ENCODE results near the gene STK17B. TPM values are rescaled to one million over a fixed set of nuclear protein-coding genes. Genes with fewer than 3 reads are reported as not detected.
A peak's percentile ranks its signal among the peaks of the same experiment; 100 is the strongest.

The STK17B gene
- total and polyA plus RNA-seq, 10 of the 15 experiments (the other 5 are each of a cell fraction or from before 2014, with no cell fraction given), result 21.2 to 108 (median 53.7) TPM

DNA sequence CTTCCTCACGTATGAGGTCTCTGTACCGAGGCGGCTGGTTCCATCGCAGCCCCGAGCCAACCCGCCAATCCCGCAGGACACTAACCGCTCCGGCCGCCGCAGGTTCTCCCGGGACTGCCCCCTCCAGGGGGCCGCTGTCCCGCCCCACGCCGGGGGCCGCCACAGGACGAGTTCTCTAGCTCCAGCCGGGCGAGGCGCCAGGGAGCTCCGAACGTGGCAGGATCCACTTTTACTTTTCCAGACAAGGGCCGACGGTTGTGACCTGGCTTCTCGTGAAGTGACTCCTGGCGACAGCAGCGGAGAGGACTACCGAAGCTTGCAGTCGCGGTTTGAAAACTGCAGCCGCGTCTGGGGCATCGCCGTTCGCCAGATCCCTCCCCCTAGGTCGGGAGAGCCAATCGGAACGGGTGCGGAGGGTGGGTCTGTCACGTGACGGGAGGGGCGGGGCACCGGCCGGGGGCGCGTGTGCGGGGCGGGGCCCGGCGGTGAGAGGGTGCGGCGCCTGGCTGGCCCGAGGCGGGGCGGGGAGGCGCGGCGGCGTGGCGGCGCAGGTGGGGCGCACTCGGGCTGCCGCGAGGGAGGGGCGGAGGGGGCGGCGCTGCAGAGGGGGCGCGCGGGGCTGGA is at the start of gene STK17B (continued):
- TF ChIP-seq, protein P1, sequence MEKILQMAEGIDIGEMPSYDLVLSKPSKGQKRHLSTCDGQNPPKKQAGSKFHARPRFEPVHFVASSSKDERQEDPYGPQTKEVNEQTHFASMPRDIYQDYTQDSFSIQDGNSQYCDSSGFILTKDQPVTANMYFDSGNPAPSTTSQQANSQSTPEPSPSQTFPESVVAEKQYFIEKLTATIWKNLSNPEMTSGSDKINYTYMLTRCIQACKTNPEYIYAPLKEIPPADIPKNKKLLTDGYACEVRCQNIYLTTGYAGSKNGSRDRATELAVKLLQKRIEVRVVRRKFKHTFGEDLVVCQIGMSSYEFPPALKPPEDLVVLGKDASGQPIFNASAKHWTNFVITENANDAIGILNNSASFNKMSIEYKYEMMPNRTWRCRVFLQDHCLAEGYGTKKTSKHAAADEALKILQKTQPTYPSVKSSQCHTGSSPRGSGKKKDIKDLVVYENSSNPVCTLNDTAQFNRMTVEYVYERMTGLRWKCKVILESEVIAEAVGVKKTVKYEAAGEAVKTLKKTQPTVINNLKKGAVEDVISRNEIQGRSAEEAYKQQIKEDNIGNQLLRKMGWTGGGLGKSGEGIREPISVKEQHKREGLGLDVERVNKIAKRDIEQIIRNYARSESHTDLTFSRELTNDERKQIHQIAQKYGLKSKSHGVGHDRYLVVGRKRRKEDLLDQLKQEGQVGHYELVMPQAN (conservative IDR thresholded peaks at IDR 0.05), result peak; percentile 56
- TF ChIP-seq CBX5 (IDR thresholded peaks at IDR 0.05; ENCODE audit: low read depth) (peak; percentile 13; the same call in 1 of the 2 replicates), ATF7 (IDR thresholded peaks at IDR 0.05; ENCODE audit: low read depth) (no peak), CBX3 (IDR thresholded peaks at IDR 0.05; ENCODE audit: borderline replicate concordance, low read depth) (no peak), YY1 (IDR thresholded peaks at IDR 0.05; ENCODE audit: low read depth, low read length) (no peak), MYB (IDR thresholded peaks at IDR 0.05; ENCODE audit: borderline replicate concordance, low read depth, low read length) (no peak), GATAD2B (conservative IDR thresholded peaks at IDR 0.05; ENCODE audit: low read depth) (no peak; the same call in 1 of the 2 replicates), JUNB (IDR thresholded peaks at IDR 0.05) (no peak), PAX8 (IDR thresholded peaks at IDR 0.05) (no peak), ETV6 (conservative IDR thresholded peaks at IDR 0.05 in 1 of 2, IDR thresholded peaks at IDR 0.05 in 1 of 2; ENCODE audit: borderline replicate concordance in 1 of 2, low read depth in 1 of 2) (no peak), FOXK2 (IDR thresholded peaks at IDR 0.05) (no peak), YBX1 (IDR thresholded peaks at IDR 0.05) (no peak), IRF4 (IDR thresholded peaks at IDR 0.05; ENCODE audit: low read depth, low read length) (0 out of 2 replicates have a peak, but pooled peaks have one; percentile 7), ZNF217 (IDR thresholded peaks at IDR 0.05) (no peak), CBFB (IDR thresholded peaks at IDR 0.05; ENCODE audit: low read depth) (peak; percentile 95), RCOR1 (conservative IDR thresholded peaks at IDR 0.05; ENCODE audit: low read depth, low read length) (no peak), POLR2AphosphoS5 (IDR thresholded peaks at IDR 0.05; ENCODE audit: low read length) (peak; percentile 99), DPF2 (IDR thresholded peaks at IDR 0.05) (0 out of 2 replicates have a peak, but pooled peaks have one; percentile 6)
- TF ChIP-seq, protein P2, sequence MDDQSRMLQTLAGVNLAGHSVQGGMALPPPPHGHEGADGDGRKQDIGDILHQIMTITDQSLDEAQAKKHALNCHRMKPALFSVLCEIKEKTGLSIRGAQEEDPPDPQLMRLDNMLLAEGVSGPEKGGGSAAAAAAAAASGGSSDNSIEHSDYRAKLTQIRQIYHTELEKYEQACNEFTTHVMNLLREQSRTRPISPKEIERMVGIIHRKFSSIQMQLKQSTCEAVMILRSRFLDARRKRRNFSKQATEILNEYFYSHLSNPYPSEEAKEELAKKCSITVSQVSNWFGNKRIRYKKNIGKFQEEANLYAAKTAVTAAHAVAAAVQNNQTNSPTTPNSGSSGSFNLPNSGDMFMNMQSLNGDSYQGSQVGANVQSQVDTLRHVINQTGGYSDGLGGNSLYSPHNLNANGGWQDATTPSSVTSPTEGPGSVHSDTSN (IDR thresholded peaks at IDR 0.05; ENCODE audit: insufficient replicate concordance, low read depth, low read length), result no peak
- TF ChIP-seq, protein P3, sequence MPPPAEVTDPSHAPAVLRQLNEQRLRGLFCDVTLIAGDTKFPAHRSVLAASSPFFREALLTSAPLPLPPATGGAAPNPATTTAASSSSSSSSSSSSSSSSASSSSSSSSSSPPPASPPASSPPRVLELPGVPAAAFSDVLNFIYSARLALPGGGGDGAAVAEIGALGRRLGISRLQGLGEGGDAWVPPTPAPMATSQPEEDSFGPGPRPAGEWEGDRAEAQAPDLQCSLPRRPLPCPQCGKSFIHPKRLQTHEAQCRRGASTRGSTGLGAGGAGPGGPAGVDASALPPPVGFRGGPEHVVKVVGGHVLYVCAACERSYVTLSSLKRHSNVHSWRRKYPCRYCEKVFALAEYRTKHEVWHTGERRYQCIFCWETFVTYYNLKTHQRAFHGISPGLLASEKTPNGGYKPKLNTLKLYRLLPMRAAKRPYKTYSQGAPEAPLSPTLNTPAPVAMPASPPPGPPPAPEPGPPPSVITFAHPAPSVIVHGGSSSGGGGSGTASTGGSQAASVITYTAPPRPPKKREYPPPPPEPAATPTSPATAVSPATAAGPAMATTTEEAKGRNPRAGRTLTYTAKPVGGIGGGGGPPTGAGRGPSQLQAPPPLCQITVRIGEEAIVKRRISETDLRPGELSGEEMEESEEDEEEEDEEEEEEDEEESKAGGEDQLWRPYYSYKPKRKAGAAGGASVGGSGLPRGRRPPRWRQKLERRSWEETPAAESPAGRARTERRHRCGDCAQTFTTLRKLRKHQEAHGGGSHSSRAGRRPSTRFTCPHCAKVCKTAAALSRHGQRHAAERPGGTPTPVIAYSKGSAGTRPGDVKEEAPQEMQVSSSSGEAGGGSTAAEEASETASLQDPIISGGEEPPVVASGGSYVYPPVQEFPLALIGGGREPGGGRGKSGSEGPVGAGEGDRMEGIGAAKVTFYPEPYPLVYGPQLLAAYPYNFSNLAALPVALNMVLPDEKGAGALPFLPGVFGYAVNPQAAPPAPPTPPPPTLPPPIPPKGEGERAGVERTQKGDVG (CRISPR knock-in tag; IDR thresholded peaks at IDR 0.05), result no peak
- TF ChIP-seq, protein P4, sequence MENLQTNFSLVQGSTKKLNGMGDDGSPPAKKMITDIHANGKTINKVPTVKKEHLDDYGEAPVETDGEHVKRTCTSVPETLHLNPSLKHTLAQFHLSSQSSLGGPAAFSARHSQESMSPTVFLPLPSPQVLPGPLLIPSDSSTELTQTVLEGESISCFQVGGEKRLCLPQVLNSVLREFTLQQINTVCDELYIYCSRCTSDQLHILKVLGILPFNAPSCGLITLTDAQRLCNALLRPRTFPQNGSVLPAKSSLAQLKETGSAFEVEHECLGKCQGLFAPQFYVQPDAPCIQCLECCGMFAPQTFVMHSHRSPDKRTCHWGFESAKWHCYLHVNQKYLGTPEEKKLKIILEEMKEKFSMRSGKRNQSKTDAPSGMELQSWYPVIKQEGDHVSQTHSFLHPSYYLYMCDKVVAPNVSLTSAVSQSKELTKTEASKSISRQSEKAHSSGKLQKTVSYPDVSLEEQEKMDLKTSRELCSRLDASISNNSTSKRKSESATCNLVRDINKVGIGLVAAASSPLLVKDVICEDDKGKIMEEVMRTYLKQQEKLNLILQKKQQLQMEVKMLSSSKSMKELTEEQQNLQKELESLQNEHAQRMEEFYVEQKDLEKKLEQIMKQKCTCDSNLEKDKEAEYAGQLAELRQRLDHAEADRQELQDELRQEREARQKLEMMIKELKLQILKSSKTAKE (IDR thresholded peaks at IDR 0.05; ENCODE audit: low read depth, poor library complexity, severe bottlenecking), result peak; percentile 15
- TF ChIP-seq, protein P5, sequence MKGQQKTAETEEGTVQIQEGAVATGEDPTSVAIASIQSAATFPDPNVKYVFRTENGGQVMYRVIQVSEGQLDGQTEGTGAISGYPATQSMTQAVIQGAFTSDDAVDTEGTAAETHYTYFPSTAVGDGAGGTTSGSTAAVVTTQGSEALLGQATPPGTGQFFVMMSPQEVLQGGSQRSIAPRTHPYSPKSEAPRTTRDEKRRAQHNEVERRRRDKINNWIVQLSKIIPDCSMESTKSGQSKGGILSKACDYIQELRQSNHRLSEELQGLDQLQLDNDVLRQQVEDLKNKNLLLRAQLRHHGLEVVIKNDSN (IDR thresholded peaks at IDR 0.05; ENCODE audit: borderline replicate concordance, extremely low read length, insufficient read depth, low read depth, low read length), result peak; percentile 93

Measured in GM12878 (cell line).